Measurements from ENCODE around the gene DNM3. TPM values are rescaled to one million over a fixed set of nuclear protein-coding genes. Genes with fewer than 3 reads are reported as not detected.

Gene DNM3
- total and polyA plus RNA-seq, 2 of the 8 experiments (the other 6 are each of a cell fraction or from before 2014, with no cell fraction given): 2.0 to 8.5 TPM

DNA sequence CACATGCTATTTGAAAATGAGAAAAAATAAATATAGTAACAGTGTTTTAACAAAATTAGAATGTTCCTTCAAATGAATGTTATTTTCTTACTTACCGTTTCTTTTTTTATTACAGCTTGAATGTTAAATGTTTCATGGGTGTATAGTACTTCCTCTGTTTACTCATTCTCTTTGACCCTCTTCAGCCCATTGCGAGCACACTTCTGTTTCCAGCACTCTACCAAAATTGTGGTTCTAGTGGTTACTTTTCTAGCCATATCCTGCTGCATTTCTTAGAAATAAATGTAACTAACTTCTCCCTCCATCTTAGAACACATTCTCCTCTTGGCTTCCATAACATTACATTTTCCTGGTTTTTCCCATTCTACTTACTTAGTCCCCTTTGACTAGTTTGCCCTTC lies 389.2 kb downstream of the DNM3 start:
- FAIRE-seq (no peak), DNase-seq (ENCODE audit: low read depth in 1 of 2, low spot score in 2 of 2) (no peak)
- Histone ChIP-seq H3K27me3 (replicated peaks in 1 of 4; ENCODE audit: control insufficient read depth in 3 of 4, extremely low read depth in 1 of 4, insufficient read depth in 3 of 4, low read length in 3 of 4) (no peaks in the 10 kb centered on the region), H4K8ac (ENCODE audit: extremely low read depth, insufficient read depth, low read length) (no peak overlapping the region), H3K79me1 (ENCODE audit: low read depth, low read length) (no peaks in the 10 kb centered on the region), H2BK120ac (replicated peaks; ENCODE audit: low read depth, low read length) (no peak overlapping the region), H2BK5ac (ENCODE audit: low read depth, low read length) (no peak overlapping the region), H3K36me3 (ENCODE audit: control insufficient read depth in 2 of 4, insufficient read depth in 4 of 4, low read length in 3 of 4) (no peaks in the 10 kb centered on the region), H3K4ac (replicated peaks; ENCODE audit: insufficient read length, low read depth, low read length) (no peak overlapping the region), H2BK15ac (ENCODE audit: low read length) (no peak overlapping the region), H3K4me3 (ENCODE audit: extremely low read depth in 1 of 4, insufficient read depth in 2 of 4, low read depth in 3 of 4, low read length in 4 of 4) (no peak overlapping the region), H4K20me1 (replicated peaks in 1 of 2; ENCODE audit: control insufficient read depth in 1 of 2, insufficient read depth in 2 of 2, low read length in 2 of 2) (no peaks in the 10 kb centered on the region), H3K18ac (ENCODE audit: extremely low read depth, low read length) (no peak overlapping the region), H2AK5ac (ENCODE audit: low read depth, low read length) (no peak overlapping the region), H4K91ac (replicated peaks; ENCODE audit: insufficient read length, low read length) (no peak overlapping the region), H3K14ac (ENCODE audit: insufficient read length) (no peak overlapping the region), H2BK12ac (ENCODE audit: low read depth, low read length) (no peak overlapping the region), H2AFZ (ENCODE audit: low read length) (no peak overlapping the region), H3K79me2 (ENCODE audit: control insufficient read depth in 1 of 2, insufficient read depth in 2 of 2, low read length in 2 of 2) (no peaks in the 10 kb centered on the region), H3K23me2 (ENCODE audit: low read depth, low read length) (no peaks in the 10 kb centered on the region), H3K4me1 (replicated peaks in 1 of 4; ENCODE audit: control insufficient read depth in 3 of 4, insufficient read depth in 4 of 4, low read length in 3 of 4) (no peaks in the 10 kb centered on the region), H3K23ac (ENCODE audit: insufficient read length) (no peak overlapping the region), H3K4me2 (ENCODE audit: insufficient read depth in 1 of 2, low read depth in 2 of 2, low read length in 2 of 2) (no peak overlapping the region), H2BK20ac (ENCODE audit: low read length) (no peak overlapping the region), H4K5ac (ENCODE audit: insufficient read length, low read depth, low read length) (no peak overlapping the region), H3K9ac (replicated peaks in 1 of 4; ENCODE audit: extremely low read depth in 1 of 4, low read depth in 3 of 4, low read length in 3 of 4) (no peak overlapping the region), H3K9me3 (ENCODE audit: insufficient read depth in 2 of 2, low read depth in 1 of 2, low read length in 1 of 2) (no peaks in the 10 kb centered on the region), H3K56ac (replicated peaks; ENCODE audit: insufficient read length, low read depth, low read length) (no peak overlapping the region), H3K27ac (ENCODE audit: low read depth, low read length) (no peak overlapping the region)
- CTCF ChIA-PET (ENCODE audit: partially characterized antibody): no interaction called here
- WGBS, 2 experiments (ENCODE audit: extremely low coverage in 1 of 2, insufficient coverage in 1 of 2, insufficient read length in 1 of 2, insufficient replicate concordance in 2 of 2, low coverage in 1 of 2, low lambda C conversion rate in 2 of 2, missing lambda C conversion rate in 1 of 2): 94% methylated on average over 2 of the region's 2 CpGs; no CpG with 5 or more reads in 1 of the 2 experiments
- POLR2A ChIA-PET (ENCODE audit: partially characterized antibody): no interaction called here
- TF ChIP-seq CBX5 (IDR thresholded peaks at IDR 0.05; ENCODE audit: low read depth, low read length): no peak
- TF ChIP-seq KDM1A (IDR thresholded peaks at IDR 0.05; ENCODE audit: borderline replicate concordance, low read length): no peak

Data from H1 (cell line).